DOHH2 (cell line): ENCODE measurements around the gene GLRX3.
A peak's percentile ranks its signal among the peaks of the same experiment; 100 is the strongest.

ENCODE experiments used
- H3F3A ChIP-seq: fragments of 200-600 bp; sonication (generic), shearing (Covaris generic); 2 replicates; pipeline ENCODE4 v1.6.0; 2016; ENCODE audit warnings: antibody characterized with exemption, mild to moderate bottlenecking; ENCODE audit not compliant: control insufficient read depth, insufficient read depth
- H3K27ac ChIP-seq: fragments of 200-600 bp; sonication (generic); 2 replicates; pipeline ENCODE4 v1.5.1; 2014; ENCODE audit warnings: low read depth, mild to moderate bottlenecking, low read length, moderate library complexity
- H3K27me3 ChIP-seq: fragments of 200-600 bp; sonication (generic); 2 replicates; pipeline ENCODE4 v1.6.1; 2014; ENCODE audit warnings: mild to moderate bottlenecking, low read length, mixed read lengths; ENCODE audit not compliant: control insufficient read depth
- H3K36me3 ChIP-seq: fragments of 200-600 bp; sonication (generic); 2 replicates; pipeline ENCODE4 v1.6.1; 2014; ENCODE audit warnings: mild to moderate bottlenecking, low read length, moderate library complexity, mixed read lengths; ENCODE audit not compliant: control insufficient read depth
- H3K4me1 ChIP-seq: fragments of 200-600 bp; sonication (generic); 2 replicates; pipeline ENCODE4 v1.6.1; 2014; ENCODE audit warnings: mild to moderate bottlenecking, low read length, mixed read lengths; ENCODE audit not compliant: control insufficient read depth
- H3K4me2 ChIP-seq: fragments of 200-600 bp; sonication (generic); 2 replicates; pipeline ENCODE4 v1.6.0; 2014; ENCODE audit warnings: mild to moderate bottlenecking, low read length, moderate library complexity
- H3K4me3 ChIP-seq: fragments of 200-600 bp; sonication (generic); 2 replicates; pipeline ENCODE4 v1.5.1; 2014; ENCODE audit warnings: mild to moderate bottlenecking, low read length, mixed read lengths
- H3K79me2 ChIP-seq: fragments of 200-600 bp; sonication (generic); 2 replicates; pipeline ENCODE4 v1.6.1; 2014; ENCODE audit warnings: mild to moderate bottlenecking, low read length, mixed read lengths; ENCODE audit not compliant: control insufficient read depth
- H3K9me2 ChIP-seq: fragments of 200-600 bp; sonication (generic); replicated peaks from 2 replicates; pipeline ENCODE4 v1.6.1; 2014; ENCODE audit warnings: mild to moderate bottlenecking, low read length, mixed read lengths; ENCODE audit not compliant: control insufficient read depth
- H3K9me3 ChIP-seq: fragments of 200-600 bp; sonication (generic); 2 replicates; pipeline ENCODE4 v1.6.1; 2014; ENCODE audit warnings: antibody characterized with exemption, low read length, mixed read lengths; ENCODE audit not compliant: control insufficient read depth, insufficient read depth
- H4K20me1 ChIP-seq: fragments of 200-600 bp; sonication (generic); 2 replicates; pipeline ENCODE4 v1.6.0; 2014; ENCODE audit warnings: low read depth, mild to moderate bottlenecking, antibody characterized with exemption, low read length, moderate library complexity; ENCODE audit not compliant: control insufficient read depth, insufficient read depth
- EZH2phosphoT487 ChIP-seq: fragments of 200-600 bp; sonication (generic); IDR thresholded peaks from 2 replicates; pipeline ENCODE4 v1.6.1; 2017; ENCODE audit warnings: borderline replicate concordance, mild to moderate bottlenecking, antibody characterized with exemption, low read length, moderate library complexity, mixed read lengths
- TF ChIP-seq, protein P1 (sequence below): fragments of 200-600 bp; sonication (generic); IDR thresholded peaks from one replicate; pipeline ENCODE4 v1.5.1; 2014; ENCODE audit warnings: antibody characterized with exemption, mild to moderate bottlenecking, low read depth, low read length; ENCODE audit not compliant: poor library complexity, severe bottlenecking

The GLRX3 gene

GRCh38 chr10:130108934-130109604, 27.1 kb upstream of the GLRX3 start:
- Histone ChIP-seq H3K9me3 (no peaks in the 10 kb centered on the region), H3K79me2 (peaks cover 49% of the 10 kb centered on the region), H3K4me1 (peaks cover 33% of the 10 kb centered on the region), H3K36me3 (peaks cover 24% of the 10 kb centered on the region), H3K9me2 (no peaks in the 10 kb centered on the region), H3K27me3 (no peaks in the 10 kb centered on the region), H3F3A (no peaks in the 10 kb centered on the region), H4K20me1 (no peaks in the 10 kb centered on the region), H3K4me2 (peak overlapping the region; percentile 91), H3K4me3 (peak overlapping the region; percentile 99), H3K27ac (no peak overlapping the region)
- TF ChIP-seq EZH2phosphoT487, result no peak
- TF ChIP-seq, protein P1, sequence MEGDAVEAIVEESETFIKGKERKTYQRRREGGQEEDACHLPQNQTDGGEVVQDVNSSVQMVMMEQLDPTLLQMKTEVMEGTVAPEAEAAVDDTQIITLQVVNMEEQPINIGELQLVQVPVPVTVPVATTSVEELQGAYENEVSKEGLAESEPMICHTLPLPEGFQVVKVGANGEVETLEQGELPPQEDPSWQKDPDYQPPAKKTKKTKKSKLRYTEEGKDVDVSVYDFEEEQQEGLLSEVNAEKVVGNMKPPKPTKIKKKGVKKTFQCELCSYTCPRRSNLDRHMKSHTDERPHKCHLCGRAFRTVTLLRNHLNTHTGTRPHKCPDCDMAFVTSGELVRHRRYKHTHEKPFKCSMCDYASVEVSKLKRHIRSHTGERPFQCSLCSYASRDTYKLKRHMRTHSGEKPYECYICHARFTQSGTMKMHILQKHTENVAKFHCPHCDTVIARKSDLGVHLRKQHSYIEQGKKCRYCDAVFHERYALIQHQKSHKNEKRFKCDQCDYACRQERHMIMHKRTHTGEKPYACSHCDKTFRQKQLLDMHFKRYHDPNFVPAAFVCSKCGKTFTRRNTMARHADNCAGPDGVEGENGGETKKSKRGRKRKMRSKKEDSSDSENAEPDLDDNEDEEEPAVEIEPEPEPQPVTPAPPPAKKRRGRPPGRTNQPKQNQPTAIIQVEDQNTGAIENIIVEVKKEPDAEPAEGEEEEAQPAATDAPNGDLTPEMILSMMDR, result no peak

GRCh38 chr10:130109796-130110245, 26.4 kb upstream of the GLRX3 start:
- Histone ChIP-seq H3F3A (no peaks in the 10 kb centered on the region), H3K27me3 (no peaks in the 10 kb centered on the region), H3K36me3 (peaks cover 19% of the 10 kb centered on the region), H3K79me2 (peaks cover 49% of the 10 kb centered on the region), H3K9me3 (no peaks in the 10 kb centered on the region), H3K4me3 (peak overlapping the region; percentile 99), H3K27ac (peak overlapping the region; percentile 74), H3K4me1 (peaks cover 33% of the 10 kb centered on the region), H4K20me1 (no peaks in the 10 kb centered on the region), H3K9me2 (no peaks in the 10 kb centered on the region), H3K4me2 (peak overlapping the region; percentile 91)
- TF ChIP-seq EZH2phosphoT487, result no peak
- TF ChIP-seq, protein P1, result peak; percentile 85

DNA sequence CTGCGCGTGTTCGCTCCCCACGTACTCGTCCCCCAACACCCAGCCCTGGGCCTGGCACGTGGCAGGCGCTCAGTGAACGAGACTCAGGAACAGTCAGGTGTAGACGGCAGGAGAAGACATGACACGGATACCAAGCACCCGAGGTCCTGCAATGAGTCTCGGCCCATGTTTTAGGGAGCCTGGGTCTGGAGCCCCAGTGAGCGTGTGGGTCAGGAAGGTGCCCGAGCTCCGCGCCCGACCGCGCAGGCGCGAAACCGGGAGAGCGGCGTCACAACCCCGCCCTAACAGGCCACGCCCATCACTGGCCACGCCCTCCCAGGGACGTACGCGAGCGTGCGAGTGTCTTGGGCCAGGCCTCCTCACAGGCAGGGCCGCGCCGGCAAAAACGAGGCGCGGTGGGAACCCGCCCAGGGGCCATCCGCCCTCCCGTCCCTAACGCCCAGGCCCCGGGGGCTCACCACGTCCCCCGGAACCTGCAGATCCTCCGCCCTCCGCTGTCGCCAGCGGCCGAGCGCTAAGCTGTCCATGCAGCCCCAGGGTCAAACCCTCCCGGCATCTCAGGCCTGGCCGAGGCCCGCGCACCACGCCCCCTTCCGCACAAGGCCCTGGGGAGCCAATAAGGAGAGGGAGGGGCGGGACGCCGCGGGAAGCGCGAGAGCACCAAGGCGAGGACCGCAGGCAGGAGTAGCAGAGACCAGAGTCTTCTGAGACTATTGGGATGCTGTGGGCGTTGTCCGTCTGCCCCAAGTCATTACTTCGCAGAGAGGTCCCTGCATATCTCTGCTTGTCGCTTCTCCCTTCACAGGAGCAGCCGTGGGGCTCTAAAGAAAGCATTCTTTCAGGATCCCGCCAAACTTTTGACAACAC, 25.7 kb upstream of the GLRX3 start, which contains the start of gene C10orf143:
TSS of gene C10orf143 (minus strand) at position 585 of the 867 bp plus-strand sequence. CDS start at position 527, 58 bp downstream.
- H3F3A ChIP-seq, result no peaks in the 10 kb centered on the region
- no peaks in the 10 kb centered on the region for H3K9me2 ChIP-seq
- peak within 1 kb of the TSS; percentile 91 for H3K4me2 ChIP-seq
- H3K79me2 ChIP-seq, result peaks cover 49% of the 10 kb centered on the region
- peak within 1 kb of the TSS; percentile 74 for H3K27ac ChIP-seq
- peaks cover 33% of the 10 kb centered on the region for H3K4me1 ChIP-seq
- peaks cover 15% of the 10 kb centered on the region for H3K36me3 ChIP-seq
- no peaks in the 10 kb centered on the region for H4K20me1 ChIP-seq
- H3K27me3 ChIP-seq, result no peaks in the 10 kb centered on the region
- H3K9me3 ChIP-seq, result no peaks in the 10 kb centered on the region
- peak within 1 kb of the TSS; percentile 99 for H3K4me3 ChIP-seq
- TF ChIP-seq, protein P1, result no peak
- no peak for TF ChIP-seq EZH2phosphoT487
